ENCODE data around the gene VMP1.

The VMP1 gene

GRCh38 chr17:59699786-59700185, 7.7 kb upstream of the VMP1 start:
- WGBS, 2 experiments: 93 to 94% methylated on average over 6 of the region's 6 CpGs
- Histone ChIP-seq H3K4me1 (ENCODE audit: control insufficient read depth, insufficient read depth, low read length) (peaks cover 5% of the 10 kb centered on the region), H3K27ac (ENCODE audit: insufficient read depth, low read depth, low read length, poor library complexity, severe bottlenecking) (no peak overlapping the region), H3K9me3 (ENCODE audit: control insufficient read depth, low read length) (no peaks in the 10 kb centered on the region), H3K27me3 (ENCODE audit: control insufficient read depth, insufficient read depth, low read length, poor library complexity, severe bottlenecking) (no peaks in the 10 kb centered on the region), H3K36me3 (ENCODE audit: control insufficient read depth, insufficient read depth, low read length) (peaks cover 19% of the 10 kb centered on the region), H3K4me3 (ENCODE audit: insufficient read depth, low read depth, low read length) (no peak overlapping the region)

GRCh38 chr17:59702304-59702703, 5.2 kb upstream of the VMP1 start:
- Histone ChIP-seq H3K27me3 (ENCODE audit: control insufficient read depth, insufficient read depth, low read length, poor library complexity, severe bottlenecking) (no peaks in the 10 kb centered on the region), H3K27ac (ENCODE audit: insufficient read depth, low read depth, low read length, poor library complexity, severe bottlenecking) (no peak overlapping the region), H3K4me1 (ENCODE audit: control insufficient read depth, insufficient read depth, low read length) (peaks cover 5% of the 10 kb centered on the region), H3K36me3 (ENCODE audit: control insufficient read depth, insufficient read depth, low read length) (peaks cover 11% of the 10 kb centered on the region), H3K9me3 (ENCODE audit: control insufficient read depth, low read length) (no peaks in the 10 kb centered on the region), H3K4me3 (ENCODE audit: insufficient read depth, low read depth, low read length) (no peak overlapping the region)
- 96 to 99% methylated on average over 7 of the region's 7 CpGs for WGBS, 2 experiments

GRCh38 chr17:59707971-59708430, 547 bp downstream of the VMP1 start:
- WGBS, 2 experiments: 0 to 2% methylated on average over 15 of the region's 15 CpGs
- Histone ChIP-seq H3K4me3 (ENCODE audit: insufficient read depth, low read depth, low read length) (peak overlapping the region; percentile 79), H3K4me1 (ENCODE audit: control insufficient read depth, insufficient read depth, low read length) (no peaks in the 10 kb centered on the region), H3K36me3 (ENCODE audit: control insufficient read depth, insufficient read depth, low read length) (no peaks in the 10 kb centered on the region), H3K9me3 (ENCODE audit: control insufficient read depth, low read length) (no peaks in the 10 kb centered on the region), H3K27me3 (ENCODE audit: control insufficient read depth, insufficient read depth, low read length, poor library complexity, severe bottlenecking) (no peaks in the 10 kb centered on the region), H3K27ac (ENCODE audit: insufficient read depth, low read depth, low read length, poor library complexity, severe bottlenecking) (peak overlapping the region; percentile 90)

- Histone ChIP-seq H3K36me3 (ENCODE audit: control insufficient read depth, insufficient read depth, low read length) (no peaks in the 10 kb centered on the region), H3K4me3 (ENCODE audit: insufficient read depth, low read depth, low read length) (no peak overlapping the region), H3K9me3 (ENCODE audit: control insufficient read depth, low read length) (no peaks in the 10 kb centered on the region), H3K27me3 (ENCODE audit: control insufficient read depth, insufficient read depth, low read length, poor library complexity, severe bottlenecking) (no peaks in the 10 kb centered on the region), H3K4me1 (ENCODE audit: control insufficient read depth, insufficient read depth, low read length) (no peaks in the 10 kb centered on the region), H3K27ac (ENCODE audit: insufficient read depth, low read depth, low read length, poor library complexity, severe bottlenecking) (no peak overlapping the region)
Observed at GRCh38 chr17:59711936-59712335, 4.5 kb downstream of the VMP1 start.

- 90 to 91% methylated on average over 2 of the region's 2 CpGs for WGBS, 2 experiments
- H3K27ac ChIP-seq (ENCODE audit: insufficient read depth, low read depth, low read length, poor library complexity, severe bottlenecking): no peak overlapping the region
- no peaks in the 10 kb centered on the region for H3K9me3 ChIP-seq (ENCODE audit: control insufficient read depth, low read length)
- H3K4me3 ChIP-seq (ENCODE audit: insufficient read depth, low read depth, low read length): no peak overlapping the region
- H3K36me3 ChIP-seq (ENCODE audit: control insufficient read depth, insufficient read depth, low read length): no peaks in the 10 kb centered on the region
- no peaks in the 10 kb centered on the region for H3K27me3 ChIP-seq (ENCODE audit: control insufficient read depth, insufficient read depth, low read length, poor library complexity, severe bottlenecking)
- no peaks in the 10 kb centered on the region for H3K4me1 ChIP-seq (ENCODE audit: control insufficient read depth, insufficient read depth, low read length)
Observed at GRCh38 chr17:59712862-59713261, 5.4 kb downstream of the VMP1 start.

- Histone ChIP-seq H3K36me3 (ENCODE audit: control insufficient read depth, insufficient read depth, low read length) (no peaks in the 10 kb centered on the region), H3K4me3 (ENCODE audit: insufficient read depth, low read depth, low read length) (no peak overlapping the region)
- WGBS, 2 experiments: 88 to 90% methylated on average over 2 of the region's 2 CpGs
Observed at GRCh38 chr17:59714255-59714654, 6.8 kb downstream of the VMP1 start.

GRCh38 chr17:59716427-59716826, 9.0 kb downstream of the VMP1 start:
- Histone ChIP-seq H3K27me3 (ENCODE audit: control insufficient read depth, insufficient read depth, low read length, poor library complexity, severe bottlenecking) (no peaks in the 10 kb centered on the region), H3K36me3 (ENCODE audit: control insufficient read depth, insufficient read depth, low read length) (no peaks in the 10 kb centered on the region), H3K4me1 (ENCODE audit: control insufficient read depth, insufficient read depth, low read length) (no peaks in the 10 kb centered on the region), H3K4me3 (ENCODE audit: insufficient read depth, low read depth, low read length) (no peak overlapping the region), H3K27ac (ENCODE audit: insufficient read depth, low read depth, low read length, poor library complexity, severe bottlenecking) (no peak overlapping the region), H3K9me3 (ENCODE audit: control insufficient read depth, low read length) (no peaks in the 10 kb centered on the region)
- WGBS, 2 experiments: 94 to 96% methylated on average over 2 of the region's 2 CpGs

More at GRCh38 chr17:59714255-59714654, 6.8 kb downstream of the VMP1 start:
- Histone ChIP-seq H3K27ac (ENCODE audit: insufficient read depth, low read depth, low read length, poor library complexity, severe bottlenecking) (no peak overlapping the region), H3K4me1 (ENCODE audit: control insufficient read depth, insufficient read depth, low read length) (no peaks in the 10 kb centered on the region), H3K9me3 (ENCODE audit: control insufficient read depth, low read length) (no peaks in the 10 kb centered on the region), H3K27me3 (ENCODE audit: control insufficient read depth, insufficient read depth, low read length, poor library complexity, severe bottlenecking) (no peaks in the 10 kb centered on the region)

- no peaks in the 10 kb centered on the region for H3K36me3 ChIP-seq (ENCODE audit: control insufficient read depth, insufficient read depth, low read length)
- H3K4me3 ChIP-seq (ENCODE audit: insufficient read depth, low read depth, low read length): no peak overlapping the region
- H3K27me3 ChIP-seq (ENCODE audit: control insufficient read depth, insufficient read depth, low read length, poor library complexity, severe bottlenecking): no peaks in the 10 kb centered on the region
- no peak overlapping the region for H3K27ac ChIP-seq (ENCODE audit: insufficient read depth, low read depth, low read length, poor library complexity, severe bottlenecking)
- H3K4me1 ChIP-seq (ENCODE audit: control insufficient read depth, insufficient read depth, low read length): no peaks in the 10 kb centered on the region
- no peaks in the 10 kb centered on the region for H3K9me3 ChIP-seq (ENCODE audit: control insufficient read depth, low read length)
Observed at GRCh38 chr17:59719526-59719925, 12.1 kb downstream of the VMP1 start.

GRCh38 chr17:59722623-59723022, 15.2 kb downstream of the VMP1 start:
- Histone ChIP-seq H3K27me3 (ENCODE audit: control insufficient read depth, insufficient read depth, low read length, poor library complexity, severe bottlenecking) (no peaks in the 10 kb centered on the region), H3K9me3 (ENCODE audit: control insufficient read depth, low read length) (no peaks in the 10 kb centered on the region), H3K36me3 (ENCODE audit: control insufficient read depth, insufficient read depth, low read length) (no peaks in the 10 kb centered on the region), H3K4me3 (ENCODE audit: insufficient read depth, low read depth, low read length) (no peak overlapping the region), H3K4me1 (ENCODE audit: control insufficient read depth, insufficient read depth, low read length) (no peaks in the 10 kb centered on the region), H3K27ac (ENCODE audit: insufficient read depth, low read depth, low read length, poor library complexity, severe bottlenecking) (no peak overlapping the region)
- WGBS, 2 experiments: 86 to 94% methylated on average over 4 of the region's 4 CpGs

- 80 to 85% methylated on average over 1 of the region's 1 CpG for WGBS, 2 experiments
- no peaks in the 10 kb centered on the region for H3K36me3 ChIP-seq (ENCODE audit: control insufficient read depth, insufficient read depth, low read length)
- no peaks in the 10 kb centered on the region for H3K27me3 ChIP-seq (ENCODE audit: control insufficient read depth, insufficient read depth, low read length, poor library complexity, severe bottlenecking)
- no peaks in the 10 kb centered on the region for H3K4me1 ChIP-seq (ENCODE audit: control insufficient read depth, insufficient read depth, low read length)
- H3K27ac ChIP-seq (ENCODE audit: insufficient read depth, low read depth, low read length, poor library complexity, severe bottlenecking): no peak overlapping the region
- no peak overlapping the region for H3K4me3 ChIP-seq (ENCODE audit: insufficient read depth, low read depth, low read length)
- no peaks in the 10 kb centered on the region for H3K9me3 ChIP-seq (ENCODE audit: control insufficient read depth, low read length)
Observed at GRCh38 chr17:59723041-59723440, 15.6 kb downstream of the VMP1 start.

- WGBS, 2 experiments: 93 to 100% methylated on average over 1 of the region's 1 CpG
- H3K27ac ChIP-seq (ENCODE audit: insufficient read depth, low read depth, low read length, poor library complexity, severe bottlenecking): no peak overlapping the region
Observed at GRCh38 chr17:59723607-59724006, 16.2 kb downstream of the VMP1 start.

More at GRCh38 chr17:59723607-59724006, 16.2 kb downstream of the VMP1 start:
- no peak overlapping the region for H3K4me3 ChIP-seq (ENCODE audit: insufficient read depth, low read depth, low read length)
- no peaks in the 10 kb centered on the region for H3K27me3 ChIP-seq (ENCODE audit: control insufficient read depth, insufficient read depth, low read length, poor library complexity, severe bottlenecking)
- H3K4me1 ChIP-seq (ENCODE audit: control insufficient read depth, insufficient read depth, low read length): no peaks in the 10 kb centered on the region
- no peaks in the 10 kb centered on the region for H3K36me3 ChIP-seq (ENCODE audit: control insufficient read depth, insufficient read depth, low read length)
- no peaks in the 10 kb centered on the region for H3K9me3 ChIP-seq (ENCODE audit: control insufficient read depth, low read length)
